ENCODE data around the gene C2orf49. TPM values are rescaled to one million over a fixed set of nuclear protein-coding genes. Genes with fewer than 3 reads are reported as not detected.

The C2orf49 gene
- polyA plus RNA-seq, 3 donors, result 8.1 to 10.4 (median 8.6) TPM

- Histone ChIP-seq H4K20me1 (ENCODE audit: insufficient read depth, low read length) (no peaks in the 10 kb centered on the region), H3K9me3 (replicated peaks in 1 of 2; ENCODE audit: control insufficient read depth in 1 of 2, insufficient read depth in 1 of 2, low read length in 2 of 2) (no peaks in the 10 kb centered on the region), H2AFZ (ENCODE audit: insufficient read depth, low read depth, low read length, poor library complexity, severe bottlenecking) (no peak overlapping the region), H3K9ac (ENCODE audit: insufficient read depth, low read length, poor library complexity, severe bottlenecking) (no peak overlapping the region), H3K27me3 (ENCODE audit: control insufficient read depth in 2 of 2, insufficient read depth in 2 of 2, low read length in 2 of 2) (no peaks in the 10 kb centered on the region), H3K4me1 (ENCODE audit: control insufficient read depth in 1 of 2, insufficient read depth in 2 of 2, low read length in 2 of 2) (peaks cover 0 to 5% of the 10 kb centered on the region in 2 donors), H3K36me3 (replicated peaks in 1 of 2; ENCODE audit: control insufficient read depth in 1 of 2, insufficient read depth in 2 of 2, low read length in 2 of 2) (no peaks in the 10 kb centered on the region), H3K27ac (ENCODE audit: low read depth in 1 of 2, low read length in 2 of 2) (no peak overlapping the region), H3K4me3 (replicated peaks in 1 of 3; ENCODE audit: low read depth in 2 of 3, low read length in 3 of 3) (no peak overlapping the region), H3K4me2 (replicated peaks; ENCODE audit: extremely low read depth, low read length, poor library complexity, severe bottlenecking) (no peak overlapping the region), H3K79me2 (ENCODE audit: insufficient read depth, low read length) (no peaks in the 10 kb centered on the region)
- Mint-ChIP-seq H3K4me3 (no peak overlapping the region), H3K36me3 (no peaks in the 10 kb centered on the region), H3K27ac (no peak overlapping the region), H3K27me3 (ENCODE audit: low read depth in 3 of 3) (peaks cover 2 to 5% (median 4%) of the 10 kb centered on the region in 3 donors), H3K4me1 (peaks cover 10% of the 10 kb centered on the region), H3K9me3 (no peaks in the 10 kb centered on the region)
- intact Hi-C loops (cut with micrococcal nuclease), result loop anchor here (10.0 kb wide), 3 partner anchors 139 to 1209 kb away; no protein-coding TSS in a partner anchor
- no peak for DNase-seq
- TF ChIP-seq CTCF (IDR thresholded peaks at IDR 0.05), result no peak
- WGBS (ENCODE audit: insufficient coverage), result 100% methylated on average over 5 of the region's 11 CpGs
These were observed 38.7 kb downstream of the C2orf49 start for GRCh38 chr2:105376010-105376409.

GRCh38 chr2:105376789-105377240 lies 39.5 kb downstream of the C2orf49 start:
- Mint-ChIP-seq H3K27ac (no peak overlapping the region), H3K36me3 (no peaks in the 10 kb centered on the region), H3K27me3 (ENCODE audit: low read depth in 3 of 3) (peaks cover 2 to 4% (median 2%) of the 10 kb centered on the region in 3 donors), H3K4me1 (peaks cover 10% of the 10 kb centered on the region), H3K9me3 (no peaks in the 10 kb centered on the region), H3K4me3 (no peak overlapping the region)
- Histone ChIP-seq H3K79me2 (ENCODE audit: insufficient read depth, low read length) (no peaks in the 10 kb centered on the region), H3K4me3 (replicated peaks in 1 of 3; ENCODE audit: low read depth in 2 of 3, low read length in 3 of 3) (no peak overlapping the region), H2AFZ (ENCODE audit: insufficient read depth, low read depth, low read length, poor library complexity, severe bottlenecking) (no peak overlapping the region), H4K20me1 (ENCODE audit: insufficient read depth, low read length) (no peaks in the 10 kb centered on the region), H3K9ac (ENCODE audit: insufficient read depth, low read length, poor library complexity, severe bottlenecking) (no peak overlapping the region), H3K27me3 (ENCODE audit: control insufficient read depth in 2 of 2, insufficient read depth in 2 of 2, low read length in 2 of 2) (no peaks in the 10 kb centered on the region), H3K4me2 (replicated peaks; ENCODE audit: extremely low read depth, low read length, poor library complexity, severe bottlenecking) (no peak overlapping the region), H3K36me3 (replicated peaks in 1 of 2; ENCODE audit: control insufficient read depth in 1 of 2, insufficient read depth in 2 of 2, low read length in 2 of 2) (no peaks in the 10 kb centered on the region), H3K27ac (ENCODE audit: low read depth in 1 of 2, low read length in 2 of 2) (no peak overlapping the region), H3K9me3 (replicated peaks in 1 of 2; ENCODE audit: control insufficient read depth in 1 of 2, insufficient read depth in 1 of 2, low read length in 2 of 2) (no peaks in the 10 kb centered on the region), H3K4me1 (ENCODE audit: control insufficient read depth in 1 of 2, insufficient read depth in 2 of 2, low read length in 2 of 2) (peaks cover 0 to 5% of the 10 kb centered on the region in 2 donors)
- WGBS (ENCODE audit: insufficient coverage), result 100% methylated on average over 3 of the region's 5 CpGs
- TF ChIP-seq CTCF (IDR thresholded peaks at IDR 0.05), result no peak
- no peak for DNase-seq
- intact Hi-C loops (cut with micrococcal nuclease), result loop anchor here (10.0 kb wide), 3 partner anchors 138 to 1208 kb away; no protein-coding TSS in a partner anchor
